RWPE2 (cell line): ENCODE data around the gene RGPD4.

Experiments
- ATAC-seq: fragments of 200-7000 bp; cut with Tn5 transposase; 3 replicates; pipeline ENCODE4 v1.9.1; 2021; ENCODE audit warnings: low read depth
- DNase-seq: peaks from one replicate; pipeline ENCODE4 v3.0.0-alpha.2; 2020; ENCODE audit warnings: low spot score
- H3K27ac ChIP-seq: fragments of 450-650 bp; 2 replicates; pipeline ENCODE4 v1.5.1; 2017; ENCODE audit warnings: mild to moderate bottlenecking; ENCODE audit not compliant: poor library complexity, severe bottlenecking
- H3K27me3 ChIP-seq: fragments of 250-450 bp; sonication (Bioruptor Pico); 2 replicates; pipeline ENCODE4 v1.5.1; 2021; ENCODE audit warnings: mild to moderate bottlenecking, moderate library complexity; ENCODE audit not compliant: insufficient read depth, poor library complexity, severe bottlenecking
- H3K36me3 ChIP-seq: fragments of 250-450 bp; sonication (Bioruptor Pico); 2 replicates; pipeline ENCODE4 v1.5.1; 2020; ENCODE audit warnings: low read depth, mild to moderate bottlenecking, moderate library complexity
- H3K4me1 ChIP-seq: fragments of 250-450 bp; sonication (Bioruptor Pico); 2 replicates; pipeline ENCODE4 v1.5.1; 2021; ENCODE audit warnings: mild to moderate bottlenecking, moderate library complexity; ENCODE audit not compliant: insufficient read depth, poor library complexity, severe bottlenecking
- H3K4me3 ChIP-seq: fragments of 250-450 bp; sonication (Bioruptor Pico); 2 replicates; pipeline ENCODE4 v1.5.1; 2021; ENCODE audit warnings: mild to moderate bottlenecking, moderate library complexity; ENCODE audit not compliant: severe bottlenecking
- H3K9me3 ChIP-seq: fragments of 250-450 bp; sonication (Bioruptor Pico); 2 replicates; pipeline ENCODE4 v1.5.1; 2021; ENCODE audit warnings: mild to moderate bottlenecking, moderate library complexity; ENCODE audit not compliant: severe bottlenecking
- CTCF ChIP-seq: fragments of 450-650 bp; IDR thresholded peaks from one replicate; pipeline ENCODE4 v1.5.1; 2017; ENCODE audit warnings: mild to moderate bottlenecking, moderate library complexity; ENCODE audit not compliant: poor library complexity, severe bottlenecking

RGPD4 gene

GRCh38 chr2:107932979-107933378 is 106.3 kb downstream of the RGPD4 start:
- Histone ChIP-seq H3K4me3 (no peak overlapping the region), H3K27me3 (no peaks in the 10 kb centered on the region), H3K9me3 (no peaks in the 10 kb centered on the region), H3K4me1 (no peaks in the 10 kb centered on the region), H3K27ac (no peak overlapping the region), H3K36me3 (no peaks in the 10 kb centered on the region)
- ATAC-seq = no peak
- TF ChIP-seq CTCF = peak; percentile 37
- no peak for DNase-seq

GRCh38 chr2:107936433-107937359 is 110.0 kb downstream of the RGPD4 start:
- DNase-seq = no peak

More at GRCh38 chr2:107936433-107937359, 110.0 kb downstream of the RGPD4 start:
- TF ChIP-seq CTCF = peak; percentile 42
- Histone ChIP-seq H3K27ac (no peak overlapping the region), H3K4me1 (no peaks in the 10 kb centered on the region), H3K27me3 (no peaks in the 10 kb centered on the region), H3K9me3 (no peaks in the 10 kb centered on the region), H3K36me3 (no peaks in the 10 kb centered on the region), H3K4me3 (no peak overlapping the region)
- no peak for ATAC-seq
